HCT116 (cell line): Measurements from ENCODE around the gene MYL3. TPM values are rescaled to one million over a fixed set of nuclear protein-coding genes. Genes with fewer than 3 reads are reported as not detected.

ENCODE experiments used
- ATAC-seq: fragments of 200-7000 bp; cut with Tn5 transposase; 2 replicates; pipeline ENCODE4 v1.9.1; 2020; ENCODE audit warnings: mild to moderate bottlenecking, moderate library complexity
- BruUV-seq: library from RNA; stranded (reverse); fragments of 400-500 nt; replicated peaks from 2 replicates; lab custom pipeline; 2021; lab: Mats Ljungman, UMichigan
- CTCF ChIA-PET: fragments of 300-600 bp; sonication (Branson Sonifier 250); formaldehyde crosslinking; loops from one replicate; lab custom pipeline; 2021; ENCODE audit warnings: antibody characterized with exemption; lab: Charles Lee
- POLR2A ChIA-PET: fragments of 300-600, 350-600 bp; sonication (Branson Sonifier 250); formaldehyde crosslinking; loops from one replicate; lab custom pipeline; 2021; ENCODE audit warnings: antibody characterized with exemption; lab: Charles Lee
- RAD21 ChIA-PET, 2 experiments: fragments of 300-600 bp; sonication (Branson Sonifier 250); formaldehyde crosslinking; loops; one replicate each; lab custom pipeline; 2023; ENCODE audit warnings: low total read pairs in 2 of 2; ENCODE audit not compliant: uncharacterized antibody in 2 of 2, unreplicated experiment in 2 of 2, low non-redundant PET in 1 of 2; lab: Charles Lee
- DNase-seq: peaks from one replicate; pipeline ENCODE4 v3.0.0-alpha.2; 2010; ENCODE audit warnings: low read depth, low spot score
- H2AFZ ChIP-seq: fragments of 200-600 bp; shearing (Covaris generic), sonication (generic); 2 replicates; pipeline ENCODE4 v1.6.1; 2017; ENCODE audit warnings: low read depth, mixed run types, mixed read lengths, antibody characterized with exemption, low read length; ENCODE audit not compliant: poor library complexity, severe bottlenecking
- H3K27ac ChIP-seq: 2 replicates; pipeline ENCODE4 v1.5.1; 2012; ENCODE audit warnings: low read depth, low read length
- H3K27me3 ChIP-seq: fragments of 200-600 bp; sonication (generic); 2 replicates; pipeline ENCODE4 v1.6.1; 2016; ENCODE audit warnings: mixed run types, low read length, mixed read lengths; ENCODE audit not compliant: insufficient read depth
- H3K36me3 ChIP-seq, 2 experiments: fragments of 200-500 bp in 1 of 2; fragments of 200-600 bp in 1 of 2; sonication (Bioruptor generic) in 1 of 2; sonication (generic) in 1 of 2; 2 replicates each; pipeline versions ENCODE4 v1.5.1 to v1.6.1; 2014 to 2016; ENCODE audit warnings: low read length in 2 of 2, inconsistent platforms in 1 of 2, mixed read lengths in 1 of 2, mixed run types in 1 of 2; ENCODE audit not compliant: insufficient read depth in 2 of 2, control insufficient read depth in 1 of 2
- H3K4me1 ChIP-seq, 2 experiments: fragments of 200-600 bp in 1 of 2; sonication (generic) in 1 of 2; 2 replicates each; pipeline versions ENCODE4 v1.5.1 to v1.6.1; 2012 to 2017; ENCODE audit warnings: low read length in 2 of 2, inconsistent platforms in 1 of 2, mild to moderate bottlenecking in 1 of 2, mixed read lengths in 1 of 2, mixed run types in 1 of 2, moderate library complexity in 1 of 2; ENCODE audit not compliant: insufficient read depth in 2 of 2, control insufficient read depth in 1 of 2
- H3K4me2 ChIP-seq: fragments of 200-600 bp; sonication (generic); 2 replicates; pipeline ENCODE4 v1.6.1; 2017; ENCODE audit warnings: mixed run types, low read length, mixed read lengths
- H3K4me3 ChIP-seq, 2 experiments: fragments of 200-600 bp in 1 of 2; sonication (generic) in 1 of 2; replicated peaks in 1 of 2; 2 replicates each; pipeline ENCODE4 v1.5.1; 2011 to 2016; ENCODE audit warnings: low read length in 2 of 2, control low read depth in 1 of 2, low read depth in 1 of 2, mild to moderate bottlenecking in 1 of 2, mixed read lengths in 1 of 2, mixed run types in 1 of 2
- H3K79me2 ChIP-seq: fragments of 200-600 bp; sonication (generic); 2 replicates; pipeline ENCODE4 v1.6.1; 2017; ENCODE audit warnings: mild to moderate bottlenecking, mixed run types, low read length, moderate library complexity, mixed read lengths; ENCODE audit not compliant: insufficient read depth
- H3K9ac ChIP-seq: fragments of 200-600 bp; sonication (generic); 2 replicates; pipeline ENCODE4 v1.6.1; 2016; ENCODE audit warnings: low read length, mixed read lengths
- H3K9me2 ChIP-seq: fragments of 200-600 bp; sonication (generic), shearing (Covaris generic); 2 replicates; pipeline ENCODE4 v1.6.1; 2017; ENCODE audit warnings: mixed run types, mild to moderate bottlenecking, moderate library complexity; ENCODE audit not compliant: insufficient read depth
- H3K9me3 ChIP-seq, 2 experiments: fragments of 200-500 bp in 1 of 2; fragments of 200-600 bp in 1 of 2; sonication (Bioruptor generic) in 1 of 2; sonication (generic) in 1 of 2; 2 replicates each; pipeline ENCODE4 v1.6.1; 2014 to 2017; ENCODE audit warnings: low read length in 2 of 2, mixed read lengths in 2 of 2, inconsistent platforms in 1 of 2, low read depth in 1 of 2, mild to moderate bottlenecking in 1 of 2, mixed run types in 1 of 2, moderate library complexity in 1 of 2; ENCODE audit not compliant: control insufficient read depth in 1 of 2, insufficient read depth in 1 of 2
- H4K20me1 ChIP-seq: fragments of 200-600 bp; sonication (generic), shearing (Covaris generic); 2 replicates; pipeline ENCODE4 v1.6.1; 2017; ENCODE audit warnings: mixed run types, mild to moderate bottlenecking, moderate library complexity; ENCODE audit not compliant: insufficient read depth
- ELF1 ChIP-seq: IDR thresholded peaks from 2 replicates; pipeline ENCODE4 v1.6.1; 2012; ENCODE audit warnings: low read depth, borderline replicate concordance
- POLR2A ChIP-seq: IDR thresholded peaks from 2 replicates; pipeline ENCODE4 v1.7.0; 2011; ENCODE audit warnings: borderline replicate concordance; ENCODE audit not compliant: insufficient read depth, insufficient read length; ENCODE audit errors: extremely low read depth
- RAD21 ChIP-seq: IDR thresholded peaks from 2 replicates; pipeline ENCODE4 v1.6.1; 2012; ENCODE audit warnings: low read depth, mild to moderate bottlenecking
- YY1 ChIP-seq: IDR thresholded peaks from 2 replicates; pipeline ENCODE4 v1.6.1; 2011; ENCODE audit warnings: low read length, low read depth, moderate library complexity, mild to moderate bottlenecking; ENCODE audit not compliant: insufficient replicate concordance; ENCODE audit errors: extremely low read depth
- ZFX ChIP-seq: fragments of 450-650 bp; IDR thresholded peaks from 2 replicates; pipeline ENCODE4 v1.6.1; 2017
- intact Hi-C: fragments of 100-400 bp; cut with micrococcal nuclease; formaldehyde crosslinking; loops from 2 replicates; pipeline ENCODE4 v1.10.0; 2022
- total RNA-seq: library from RNA; stranded (reverse); gene quantifications from one replicate; pipeline ENCODE4 v1.2.1, GENCODE V29; 2021; ENCODE audit not compliant: unreplicated experiment
- TF ChIP-seq, protein P1 (sequence below): IDR thresholded peaks from 2 replicates; pipeline ENCODE4 v1.6.1; 2011; ENCODE audit warnings: mild to moderate bottlenecking, low read length, moderate library complexity; ENCODE audit not compliant: insufficient replicate concordance; ENCODE audit errors: extremely low read depth
- TF ChIP-seq, protein P2 (sequence below), 3 experiments: fragments of 200-600 bp in 1 of 3; sonication (generic) in 1 of 3; IDR thresholded peaks in 2 of 3; conservative IDR thresholded peaks in 1 of 3; 2 replicates each; pipeline ENCODE4 v1.5.1; 2012 to 2017; ENCODE audit warnings: low read depth in 2 of 3, low read length in 2 of 3, antibody characterized with exemption in 1 of 3, borderline replicate concordance in 1 of 3, control low read depth in 1 of 3, mild to moderate bottlenecking in 1 of 3, mixed read lengths in 1 of 3, mixed run types in 1 of 3, moderate library complexity in 1 of 3; ENCODE audit not compliant: insufficient read depth in 1 of 3
- TF ChIP-seq, protein P3 (sequence below): IDR thresholded peaks from 2 replicates; pipeline ENCODE4 v1.6.1; 2012

MYL3 gene
- total RNA-seq, 1 experiment from 2014 or later: not detected

DNA sequence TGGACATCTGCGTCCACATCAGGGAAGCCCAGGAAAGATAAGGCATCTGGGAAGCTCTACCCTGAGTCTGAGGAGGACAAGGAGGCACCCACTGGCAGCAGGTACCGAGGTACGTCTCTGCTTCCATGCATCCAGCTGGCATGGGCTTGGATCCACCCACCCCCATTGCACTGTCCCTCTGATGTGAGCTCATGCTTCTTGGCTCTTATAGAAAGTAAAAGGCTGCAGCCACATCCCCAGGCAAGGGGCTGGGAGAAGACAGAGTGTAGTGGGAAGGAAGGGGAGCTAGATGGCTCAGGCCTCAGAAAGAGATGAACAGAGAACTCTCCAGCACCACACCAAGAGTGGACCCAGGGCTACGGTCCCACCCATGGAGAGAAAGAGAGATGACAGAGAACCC is 32.5 kb upstream of the MYL3 start (continued):
- TF ChIP-seq, protein P1, sequence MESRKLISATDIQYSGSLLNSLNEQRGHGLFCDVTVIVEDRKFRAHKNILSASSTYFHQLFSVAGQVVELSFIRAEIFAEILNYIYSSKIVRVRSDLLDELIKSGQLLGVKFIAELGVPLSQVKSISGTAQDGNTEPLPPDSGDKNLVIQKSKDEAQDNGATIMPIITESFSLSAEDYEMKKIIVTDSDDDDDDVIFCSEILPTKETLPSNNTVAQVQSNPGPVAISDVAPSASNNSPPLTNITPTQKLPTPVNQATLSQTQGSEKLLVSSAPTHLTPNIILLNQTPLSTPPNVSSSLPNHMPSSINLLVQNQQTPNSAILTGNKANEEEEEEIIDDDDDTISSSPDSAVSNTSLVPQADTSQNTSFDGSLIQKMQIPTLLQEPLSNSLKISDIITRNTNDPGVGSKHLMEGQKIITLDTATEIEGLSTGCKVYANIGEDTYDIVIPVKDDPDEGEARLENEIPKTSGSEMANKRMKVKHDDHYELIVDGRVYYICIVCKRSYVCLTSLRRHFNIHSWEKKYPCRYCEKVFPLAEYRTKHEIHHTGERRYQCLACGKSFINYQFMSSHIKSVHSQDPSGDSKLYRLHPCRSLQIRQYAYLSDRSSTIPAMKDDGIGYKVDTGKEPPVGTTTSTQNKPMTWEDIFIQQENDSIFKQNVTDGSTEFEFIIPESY: no peak
- no peak for TF ChIP-seq RAD21
- TF ChIP-seq, all 23 proteins: peak for 0

DNA sequence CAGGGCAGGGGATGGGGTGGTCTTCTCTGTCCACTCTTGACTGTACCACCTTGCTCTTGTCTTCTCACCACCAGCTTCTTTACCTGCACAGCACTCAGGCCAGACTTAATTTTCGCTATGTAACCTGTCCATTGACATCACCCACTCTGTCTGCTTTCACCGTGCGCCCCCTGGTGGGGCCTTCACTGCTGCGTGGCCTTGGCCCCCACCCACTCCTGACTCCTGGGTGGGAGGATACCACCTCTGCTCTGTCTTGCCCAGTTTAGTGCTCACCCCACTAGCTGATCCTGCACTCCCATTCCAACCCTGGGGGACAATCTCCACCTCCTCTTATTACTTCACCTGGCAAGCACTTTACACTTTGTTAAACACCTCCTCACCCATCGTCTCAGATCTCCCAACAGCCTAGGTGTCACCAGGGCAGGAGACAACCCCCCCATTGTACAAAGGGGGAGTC is 32.0 kb upstream of the MYL3 start:
- Histone ChIP-seq H4K20me1 (no peaks in the 10 kb centered on the region), H3K4me2 (no peak overlapping the region), H3K9me2 (no peaks in the 10 kb centered on the region), H3K4me1 (peaks cover 0 to 13% of the 10 kb centered on the region in 2 experiments; a peak in 2 of 4 replicates), H3K9me3 (no peaks in the 10 kb centered on the region), H3K36me3 (no peaks in the 10 kb centered on the region), H3K4me3 (no peak overlapping the region), H3K79me2 (no peaks in the 10 kb centered on the region), H3K9ac (no peak overlapping the region), H2AFZ (no peak overlapping the region), H3K27ac (no peak overlapping the region), H3K27me3 (no peaks in the 10 kb centered on the region)
- peak; percentile 37 for DNase-seq
- BruUV-seq: no TSS peak
- CTCF ChIA-PET: interaction anchor here (0.6 to 2.0 kb wide), 8 partner anchors 14 to 529 kb away, joined by 3 to 7 read pairs (median 4); no protein-coding TSS in a partner anchor
- peak; percentile 67 for ATAC-seq
- intact Hi-C loops: loop anchor here (1.0 to 5.0 kb wide), 4 partner anchors 29 to 408 kb away; no protein-coding TSS in a partner anchor
- no peak for TF ChIP-seq POLR2A
- TF ChIP-seq, protein P2, sequence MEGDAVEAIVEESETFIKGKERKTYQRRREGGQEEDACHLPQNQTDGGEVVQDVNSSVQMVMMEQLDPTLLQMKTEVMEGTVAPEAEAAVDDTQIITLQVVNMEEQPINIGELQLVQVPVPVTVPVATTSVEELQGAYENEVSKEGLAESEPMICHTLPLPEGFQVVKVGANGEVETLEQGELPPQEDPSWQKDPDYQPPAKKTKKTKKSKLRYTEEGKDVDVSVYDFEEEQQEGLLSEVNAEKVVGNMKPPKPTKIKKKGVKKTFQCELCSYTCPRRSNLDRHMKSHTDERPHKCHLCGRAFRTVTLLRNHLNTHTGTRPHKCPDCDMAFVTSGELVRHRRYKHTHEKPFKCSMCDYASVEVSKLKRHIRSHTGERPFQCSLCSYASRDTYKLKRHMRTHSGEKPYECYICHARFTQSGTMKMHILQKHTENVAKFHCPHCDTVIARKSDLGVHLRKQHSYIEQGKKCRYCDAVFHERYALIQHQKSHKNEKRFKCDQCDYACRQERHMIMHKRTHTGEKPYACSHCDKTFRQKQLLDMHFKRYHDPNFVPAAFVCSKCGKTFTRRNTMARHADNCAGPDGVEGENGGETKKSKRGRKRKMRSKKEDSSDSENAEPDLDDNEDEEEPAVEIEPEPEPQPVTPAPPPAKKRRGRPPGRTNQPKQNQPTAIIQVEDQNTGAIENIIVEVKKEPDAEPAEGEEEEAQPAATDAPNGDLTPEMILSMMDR (IDR thresholded peaks at IDR 0.05 in 2 of 3, conservative IDR thresholded peaks at IDR 0.05 in 1 of 3; ENCODE audit: borderline replicate concordance in 1 of 3, insufficient read depth in 1 of 3, low read depth in 2 of 3, low read length in 2 of 3): peak; percentile 90 to 95 (median 92)
- TF ChIP-seq, protein P1: no peak
- TF ChIP-seq ZFX: no peak
- peak; percentile 88 for TF ChIP-seq RAD21
- TF ChIP-seq, protein P3, sequence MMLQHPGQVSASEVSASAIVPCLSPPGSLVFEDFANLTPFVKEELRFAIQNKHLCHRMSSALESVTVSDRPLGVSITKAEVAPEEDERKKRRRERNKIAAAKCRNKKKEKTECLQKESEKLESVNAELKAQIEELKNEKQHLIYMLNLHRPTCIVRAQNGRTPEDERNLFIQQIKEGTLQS: no peak
- peak; percentile 37 for TF ChIP-seq YY1
- TF ChIP-seq ELF1: no peak
- RAD21 ChIA-PET: interaction anchor here in 1 of 2 experiments (1.0 kb wide), 1 partner anchor 429 kb away, joined by 3 read pairs; no protein-coding TSS in a partner anchor
- POLR2A ChIA-PET: no interaction called here
